Endothelial cell of umbilical vein (primary cell): ENCODE data around the gene ATXN10. TPM values are rescaled to one million over a fixed set of nuclear protein-coding genes. Genes with fewer than 3 reads are reported as not detected.

Experiments
- BruUV-seq: library from RNA; stranded (reverse); fragments of 400-500 nt; replicated peaks from 2 replicates; lab custom pipeline; 2021; lab: Mats Ljungman, UMichigan
- CTCF ChIA-PET: fragments of 300-600, 350-600 bp; sonication (Branson Sonifier 250); formaldehyde crosslinking; loops from one replicate; lab custom pipeline; 2021; ENCODE audit warnings: antibody characterized with exemption, inconsistent platforms; lab: Charles Lee
- POLR2A ChIA-PET: fragments of 300-600, 350-600 bp; sonication (Branson Sonifier 250); formaldehyde crosslinking; loops from one replicate; lab custom pipeline; 2021; ENCODE audit warnings: antibody characterized with exemption, inconsistent platforms; lab: Charles Lee
- DNase-seq: peaks from one replicate; pipeline ENCODE4 v3.0.0-alpha.2; 2011; ENCODE audit warnings: low read depth, low spot score
- FAIRE-seq: peaks from 2 replicates; lab custom pipeline; 2011; peaks lifted over from hg19 to GRCh38; lab: Jason Lieb, UNC
- H2AFZ ChIP-seq: 2 replicates; pipeline ENCODE4 v1.6.0; 2012; ENCODE audit warnings: low read depth, low read length, control low read depth, inconsistent platforms
- H3K27ac ChIP-seq: 2 replicates; pipeline ENCODE4 v1.5.1; 2011; ENCODE audit warnings: low read depth, mild to moderate bottlenecking, control low read depth, low read length, moderate library complexity; ENCODE audit not compliant: insufficient read depth
- H3K27me3 ChIP-seq, 2 experiments: 2 replicates each; pipeline versions ENCODE4 v1.6.0 to v1.6.1; 2011; ENCODE audit warnings: low read length in 2 of 2, mixed read lengths in 1 of 2; ENCODE audit not compliant: control insufficient read depth in 2 of 2, insufficient read depth in 2 of 2
- H3K36me3 ChIP-seq, 2 experiments: 2 replicates in 1 of 2; 3 replicates in 1 of 2; pipeline ENCODE4 v1.5.1; 2011; ENCODE audit warnings: low read length in 2 of 2, mild to moderate bottlenecking in 1 of 2, moderate library complexity in 1 of 2; ENCODE audit not compliant: control insufficient read depth in 2 of 2, insufficient read depth in 2 of 2; ENCODE audit errors: extremely low read depth in 1 of 2
- H3K4me1 ChIP-seq: 3 replicates; pipeline ENCODE4 v1.5.1; 2011; ENCODE audit warnings: mild to moderate bottlenecking, low read length; ENCODE audit not compliant: control insufficient read depth, insufficient read depth; ENCODE audit errors: extremely low read depth
- H3K4me2 ChIP-seq: 2 replicates; pipeline ENCODE4 v1.6.1; 2011; ENCODE audit warnings: low read length, control low read depth, mixed read lengths; ENCODE audit not compliant: insufficient read depth
- H3K4me3 ChIP-seq, 3 experiments: fragments of 200-600 bp in 1 of 3; sonication (generic), shearing (Covaris generic) in 1 of 3; replicated peaks in 1 of 3; 2 replicates each; pipeline ENCODE4 v1.5.1; 2011 to 2016; ENCODE audit warnings: control low read depth in 3 of 3, low read length in 3 of 3, mild to moderate bottlenecking in 2 of 3, inconsistent platforms in 1 of 3, low read depth in 1 of 3, moderate library complexity in 1 of 3; ENCODE audit not compliant: insufficient read depth in 1 of 3
- H3K79me2 ChIP-seq: 2 replicates; pipeline ENCODE4 v1.6.0; 2012; ENCODE audit warnings: low read length, inconsistent platforms; ENCODE audit not compliant: control insufficient read depth, insufficient read depth
- H3K9ac ChIP-seq: replicated peaks from 2 replicates; pipeline ENCODE3; 2011; ENCODE audit warnings: low read length, control low read depth; ENCODE audit not compliant: insufficient read depth; ENCODE audit errors: extremely low read depth
- H3K9me1 ChIP-seq: replicated peaks from 3 replicates; pipeline ENCODE4 v1.6.0; 2011; ENCODE audit warnings: mild to moderate bottlenecking, low read length; ENCODE audit not compliant: control insufficient read depth, insufficient read depth; ENCODE audit errors: extremely low read depth
- H3K9me3 ChIP-seq: replicated peaks from 2 replicates; pipeline ENCODE4 v1.5.1; 2012; ENCODE audit warnings: low read length, inconsistent platforms; ENCODE audit not compliant: control insufficient read depth, insufficient read depth
- H4K20me1 ChIP-seq: replicated peaks from 2 replicates; pipeline ENCODE3; 2011; ENCODE audit warnings: mild to moderate bottlenecking, low read length; ENCODE audit not compliant: control insufficient read depth, insufficient read depth; ENCODE audit errors: extremely low read depth
- EZH2 ChIP-seq: IDR thresholded peaks from 2 replicates; pipeline ENCODE4 v1.6.1; 2012; ENCODE audit warnings: borderline replicate concordance, low read depth, mild to moderate bottlenecking, moderate library complexity, low read length, inconsistent platforms; ENCODE audit not compliant: severe bottlenecking
- FOS ChIP-seq: IDR thresholded peaks from 2 replicates; pipeline ENCODE4 v1.6.1; 2011; ENCODE audit warnings: mild to moderate bottlenecking, low read length, moderate library complexity, borderline replicate concordance; ENCODE audit not compliant: insufficient read depth
- GATA2 ChIP-seq: IDR thresholded peaks from 2 replicates; pipeline ENCODE4 v1.7.0; 2011; ENCODE audit warnings: low read depth, mild to moderate bottlenecking, moderate library complexity, mixed read lengths, low read length; ENCODE audit not compliant: insufficient read length, insufficient read depth
- JUN ChIP-seq: IDR thresholded peaks from 2 replicates; pipeline ENCODE4 v1.6.1; 2011; ENCODE audit warnings: borderline replicate concordance, low read depth; ENCODE audit not compliant: insufficient read length, insufficient read depth
- MYC ChIP-seq: IDR thresholded peaks from one replicate; pipeline ENCODE4 v1.6.1; 2011; ENCODE audit warnings: mild to moderate bottlenecking, low read depth, low read length
- POLR2A ChIP-seq: IDR thresholded peaks from 2 replicates; pipeline ENCODE4 v1.6.1; 2012; ENCODE audit warnings: low read depth, mild to moderate bottlenecking, control low read depth, low read length
- POLR2AphosphoS5 ChIP-seq: IDR thresholded peaks from 2 replicates; pipeline ENCODE4 v1.6.1; 2012; ENCODE audit warnings: low read depth, mild to moderate bottlenecking, control low read depth, low read length, moderate library complexity; ENCODE audit not compliant: insufficient read depth
- dilution Hi-C: fragments of 300-500 bp; cut with MboI; formaldehyde crosslinking; loops from one replicate; pipeline ENCODE4 v1.15.0; 2019; ENCODE audit warnings: low sequenced_read_pairs; ENCODE audit not compliant: extremely low pct_ligation_motif_present
- intact Hi-C: fragments of 100-400 bp; cut with micrococcal nuclease; formaldehyde crosslinking; loops from one replicate; pipeline ENCODE4 v1.10.0; 2022
- polyA plus RNA-seq, 4 experiments: library from polyadenylated mRNA; depleted of rRNA in 3 of 4; stranded (reverse) in 3 of 4; unstranded in 1 of 4; fragments of >200 nt; gene quantifications; 2 replicates each; pipeline versions ENCODE4 v1.2.1 to v1.2.3, GENCODE V29; 2011 to 2012; ENCODE audit warnings: missing spikeins in 1 of 4
- total RNA-seq: library from RNA; stranded (reverse); gene quantifications from 2 replicates; pipeline ENCODE4 v1.2.3, GENCODE V29; 2021
- TF ChIP-seq, protein P1 (sequence below): IDR thresholded peaks from 2 replicates; pipeline ENCODE4 v1.6.1; 2011; ENCODE audit not compliant: insufficient read depth, insufficient read length
- TF ChIP-seq, protein P2 (sequence below), 2 donors: IDR thresholded peaks; 1 replicate in 1 of 2; 2 replicates in 1 of 2; pipeline ENCODE4 v1.5.1; 2011; ENCODE audit warnings: low read length in 2 of 2, mild to moderate bottlenecking in 2 of 2, moderate library complexity in 2 of 2, control low read depth in 1 of 2, inconsistent platforms in 1 of 2, low read depth in 1 of 2; ENCODE audit not compliant: insufficient read depth in 1 of 2; ENCODE audit errors: extremely low read depth in 1 of 2

Gene ATXN10
- total and polyA plus RNA-seq, 2 donors (not counting 3 experiments of a cell fraction or from before 2014, with no cell fraction given) = 73.2 to 91.9 TPM

DNA sequence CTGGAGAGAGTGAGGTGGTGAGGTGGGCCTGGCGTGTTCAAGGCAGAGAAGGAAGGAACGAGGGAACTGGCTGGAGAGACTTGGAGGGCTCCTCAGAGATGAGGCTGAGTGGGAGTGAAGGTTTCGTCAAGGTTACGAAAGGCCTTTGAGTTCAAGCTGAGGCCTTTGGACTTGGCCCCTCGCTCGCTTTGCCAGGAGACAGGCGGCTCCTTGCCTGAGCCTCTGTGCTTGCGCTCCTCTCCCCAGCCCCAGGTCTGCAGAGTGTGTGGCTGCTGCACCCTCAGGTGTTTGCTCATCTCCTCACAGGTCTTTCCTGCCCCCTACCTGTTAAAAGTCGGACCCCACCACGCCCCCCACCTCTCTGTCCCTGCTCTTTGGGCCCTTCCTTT is 91.6 kb downstream of the ATXN10 start:
- no peak for TF ChIP-seq MYC
- TF ChIP-seq POLR2AphosphoS5 = no peak
- TF ChIP-seq FOS = no peak
- TF ChIP-seq EZH2 = no peak
- TF ChIP-seq, protein P1, sequence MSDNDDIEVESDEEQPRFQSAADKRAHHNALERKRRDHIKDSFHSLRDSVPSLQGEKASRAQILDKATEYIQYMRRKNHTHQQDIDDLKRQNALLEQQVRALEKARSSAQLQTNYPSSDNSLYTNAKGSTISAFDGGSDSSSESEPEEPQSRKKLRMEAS = no peak
- TF ChIP-seq GATA2 = no peak
- no peak for TF ChIP-seq POLR2A
- no peak for TF ChIP-seq JUN
- TF ChIP-seq, protein P2, sequence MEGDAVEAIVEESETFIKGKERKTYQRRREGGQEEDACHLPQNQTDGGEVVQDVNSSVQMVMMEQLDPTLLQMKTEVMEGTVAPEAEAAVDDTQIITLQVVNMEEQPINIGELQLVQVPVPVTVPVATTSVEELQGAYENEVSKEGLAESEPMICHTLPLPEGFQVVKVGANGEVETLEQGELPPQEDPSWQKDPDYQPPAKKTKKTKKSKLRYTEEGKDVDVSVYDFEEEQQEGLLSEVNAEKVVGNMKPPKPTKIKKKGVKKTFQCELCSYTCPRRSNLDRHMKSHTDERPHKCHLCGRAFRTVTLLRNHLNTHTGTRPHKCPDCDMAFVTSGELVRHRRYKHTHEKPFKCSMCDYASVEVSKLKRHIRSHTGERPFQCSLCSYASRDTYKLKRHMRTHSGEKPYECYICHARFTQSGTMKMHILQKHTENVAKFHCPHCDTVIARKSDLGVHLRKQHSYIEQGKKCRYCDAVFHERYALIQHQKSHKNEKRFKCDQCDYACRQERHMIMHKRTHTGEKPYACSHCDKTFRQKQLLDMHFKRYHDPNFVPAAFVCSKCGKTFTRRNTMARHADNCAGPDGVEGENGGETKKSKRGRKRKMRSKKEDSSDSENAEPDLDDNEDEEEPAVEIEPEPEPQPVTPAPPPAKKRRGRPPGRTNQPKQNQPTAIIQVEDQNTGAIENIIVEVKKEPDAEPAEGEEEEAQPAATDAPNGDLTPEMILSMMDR (IDR thresholded peaks at IDR 0.05; ENCODE audit: extremely low read depth in 1 of 2, insufficient read depth in 1 of 2, low read depth in 1 of 2, low read length in 2 of 2) = no peak
- FAIRE-seq = no peak
- Histone ChIP-seq H3K27ac (no peak overlapping the region), H3K79me2 (no peaks in the 10 kb centered on the region), H3K4me1 (no peaks in the 10 kb centered on the region), H3K36me3 (no peaks in the 10 kb centered on the region), H3K9me3 (no peaks in the 10 kb centered on the region), H2AFZ (no peak overlapping the region), H3K4me3 (no peak overlapping the region), H3K27me3 (no peaks in the 10 kb centered on the region), H3K4me2 (no peak overlapping the region), H3K9me1 (no peaks in the 10 kb centered on the region), H3K9ac (no peak overlapping the region), H4K20me1 (no peaks in the 10 kb centered on the region)
- ChIA-PET CTCF (no interaction called here), POLR2A (no interaction called here)
- no peak for DNase-seq
- intact Hi-C loops = no loop called here
- BruUV-seq = no TSS peak
- dilution Hi-C loops = no loop called here
